ENCODE measurements around the gene FAM81A.
"Not testable (repeated sequence)": the region's sequence is repeated elsewhere in the genome, so short reads cannot be mapped to it uniquely, and the experiment has no call there.

Gene FAM81A

DNA sequence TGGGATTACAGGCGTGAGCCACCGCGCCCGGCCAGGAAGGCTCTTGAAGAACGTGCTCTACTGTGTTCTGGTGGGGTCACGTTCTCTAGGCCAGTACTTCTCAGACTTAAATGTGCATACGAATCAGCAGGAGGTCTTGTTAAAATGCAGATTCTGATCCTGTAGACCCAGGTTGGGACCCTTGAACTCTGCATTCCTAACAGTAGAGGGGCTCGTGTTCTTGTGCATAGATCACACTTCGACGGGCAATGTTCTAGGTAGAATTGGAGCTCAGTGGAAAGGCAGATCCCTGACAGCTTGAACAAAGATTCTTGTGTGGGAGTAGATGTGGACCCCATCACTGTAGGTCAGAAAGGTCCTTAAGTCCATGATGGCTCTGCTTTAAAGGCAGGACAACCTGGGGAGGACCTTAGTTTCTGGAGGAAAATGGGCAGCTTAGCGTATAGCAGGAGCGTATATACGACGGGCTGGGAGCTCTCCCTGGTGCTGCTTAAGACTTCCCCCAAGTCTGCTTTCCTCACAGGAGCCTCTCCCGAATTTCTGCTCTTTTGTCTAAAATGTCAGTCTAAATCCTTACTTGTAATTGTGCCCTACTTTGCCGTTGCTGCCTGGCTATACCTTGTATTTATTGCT is 16.9 kb upstream of the FAM81A start:
- no peak overlapping the region for H3K4me3 ChIP-seq (ENCODE audit: low read depth, low read length)
- in situ Hi-C loops (cut with HindIII; ENCODE audit: low sequenced_read_pairs): no loop called here
- TF ChIP-seq, protein P1, sequence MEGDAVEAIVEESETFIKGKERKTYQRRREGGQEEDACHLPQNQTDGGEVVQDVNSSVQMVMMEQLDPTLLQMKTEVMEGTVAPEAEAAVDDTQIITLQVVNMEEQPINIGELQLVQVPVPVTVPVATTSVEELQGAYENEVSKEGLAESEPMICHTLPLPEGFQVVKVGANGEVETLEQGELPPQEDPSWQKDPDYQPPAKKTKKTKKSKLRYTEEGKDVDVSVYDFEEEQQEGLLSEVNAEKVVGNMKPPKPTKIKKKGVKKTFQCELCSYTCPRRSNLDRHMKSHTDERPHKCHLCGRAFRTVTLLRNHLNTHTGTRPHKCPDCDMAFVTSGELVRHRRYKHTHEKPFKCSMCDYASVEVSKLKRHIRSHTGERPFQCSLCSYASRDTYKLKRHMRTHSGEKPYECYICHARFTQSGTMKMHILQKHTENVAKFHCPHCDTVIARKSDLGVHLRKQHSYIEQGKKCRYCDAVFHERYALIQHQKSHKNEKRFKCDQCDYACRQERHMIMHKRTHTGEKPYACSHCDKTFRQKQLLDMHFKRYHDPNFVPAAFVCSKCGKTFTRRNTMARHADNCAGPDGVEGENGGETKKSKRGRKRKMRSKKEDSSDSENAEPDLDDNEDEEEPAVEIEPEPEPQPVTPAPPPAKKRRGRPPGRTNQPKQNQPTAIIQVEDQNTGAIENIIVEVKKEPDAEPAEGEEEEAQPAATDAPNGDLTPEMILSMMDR (IDR thresholded peaks at IDR 0.05; ENCODE audit: low read depth, low read length, missing control alignments): peak; percentile 2
- peak; percentile 24 for DNase-seq (ENCODE audit: low read depth)

- in situ Hi-C loops (cut with HindIII; ENCODE audit: low sequenced_read_pairs): no loop called here
- TF ChIP-seq, protein P1 (IDR thresholded peaks at IDR 0.05; ENCODE audit: low read depth, low read length, missing control alignments): no peak
- DNase-seq (ENCODE audit: low read depth): no peak
- H3K4me3 ChIP-seq (ENCODE audit: low read depth, low read length): no peak overlapping the region
Measured at GRCh38 chr15:59424616-59425015, 13.4 kb upstream of the FAM81A start.

DNA sequence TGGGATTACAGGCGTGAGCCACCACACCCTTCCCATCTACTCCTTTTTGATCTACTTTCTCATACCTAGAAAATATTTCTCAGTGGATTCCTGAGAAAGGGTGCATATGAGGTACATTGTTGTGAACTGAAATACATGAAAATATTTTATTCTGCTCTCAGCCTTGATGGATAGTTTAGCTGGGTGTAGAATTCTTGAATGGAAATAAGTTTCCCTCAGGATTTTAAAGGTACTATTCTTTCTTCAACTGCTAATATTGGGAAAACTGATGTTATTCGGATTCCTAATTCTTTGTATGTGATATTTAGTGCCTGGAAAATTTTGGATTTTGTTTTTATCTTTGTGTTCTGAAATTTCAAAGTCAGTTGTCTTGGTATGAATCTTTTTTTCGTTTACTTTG is 9.1 kb upstream of the FAM81A start:
- H3K4me3 ChIP-seq (ENCODE audit: low read depth, low read length); in situ Hi-C loops (cut with HindIII; ENCODE audit: low sequenced_read_pairs); DNase-seq (ENCODE audit: low read depth): not testable (repeated sequence)

DNA sequence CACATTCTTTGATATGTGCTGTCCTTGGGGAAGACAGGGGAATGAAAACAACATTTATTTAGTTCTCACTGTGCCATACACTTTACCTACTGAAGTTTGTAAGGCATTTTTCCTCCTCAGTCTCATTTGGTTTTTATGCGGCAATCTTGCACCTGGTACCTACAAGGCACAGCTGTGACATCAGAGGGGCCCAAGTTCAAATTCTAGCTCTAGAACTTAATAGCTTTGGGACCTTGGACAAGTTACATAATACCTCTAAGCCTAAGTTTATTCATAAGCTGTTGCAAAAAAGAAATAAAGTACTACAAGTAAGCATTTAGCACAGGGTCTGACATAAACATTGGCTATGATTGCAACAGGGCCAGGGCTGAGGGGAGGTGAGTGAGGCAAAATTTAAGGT is 5.6 kb upstream of the FAM81A start:
- TF ChIP-seq, protein P1 (IDR thresholded peaks at IDR 0.05; ENCODE audit: low read depth, low read length, missing control alignments): no peak
- in situ Hi-C loops (cut with HindIII; ENCODE audit: low sequenced_read_pairs): no loop called here

GRCh38 chr15:59434481-59434880 is 3.5 kb upstream of the FAM81A start:
- peak; percentile 18 for DNase-seq (ENCODE audit: low read depth)
- TF ChIP-seq, protein P1 (IDR thresholded peaks at IDR 0.05; ENCODE audit: low read depth, low read length, missing control alignments): no peak
- in situ Hi-C loops (cut with HindIII; ENCODE audit: low sequenced_read_pairs): no loop called here
- no peak overlapping the region for H3K4me3 ChIP-seq (ENCODE audit: low read depth, low read length)

More for the DNA sequence above, 5.6 kb upstream of the FAM81A start:
- DNase-seq (ENCODE audit: low read depth): no peak
- no peak overlapping the region for H3K4me3 ChIP-seq (ENCODE audit: low read depth, low read length)

DNA sequence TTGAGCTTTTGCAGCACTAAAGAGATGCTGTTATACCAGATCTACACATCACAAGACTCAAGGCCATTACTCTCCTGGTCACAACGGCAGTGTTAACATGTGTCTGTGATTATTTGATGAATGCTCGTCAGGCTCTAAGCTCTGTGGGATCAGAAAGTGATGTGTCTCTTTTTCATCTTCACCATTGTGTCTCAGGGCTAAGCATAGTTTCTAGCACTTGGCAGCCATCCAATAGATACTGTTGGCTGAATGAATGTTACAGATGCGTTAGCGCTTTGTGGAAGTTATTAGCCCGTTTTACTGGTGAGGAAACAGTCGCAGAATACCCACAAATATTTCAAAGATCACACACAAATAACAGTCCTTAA is 1.2 kb upstream of the FAM81A start:
- in situ Hi-C loops (cut with HindIII; ENCODE audit: low sequenced_read_pairs): no loop called here
- no peak overlapping the region for H3K4me3 ChIP-seq (ENCODE audit: low read depth, low read length)
- no peak for DNase-seq (ENCODE audit: low read depth)
- TF ChIP-seq, protein P1 (IDR thresholded peaks at IDR 0.05; ENCODE audit: low read depth, low read length, missing control alignments): no peak

- in situ Hi-C loops (cut with HindIII; ENCODE audit: low sequenced_read_pairs): no loop called here
- DNase-seq (ENCODE audit: low read depth): no peak
- peak overlapping the region; percentile 41 for H3K4me3 ChIP-seq (ENCODE audit: low read depth, low read length)
- TF ChIP-seq, protein P1 (IDR thresholded peaks at IDR 0.05; ENCODE audit: low read depth, low read length, missing control alignments): no peak
Measured at GRCh38 chr15:59437142-59437816, 707 bp upstream of the FAM81A start.

All from astrocyte of the cerebellum (primary cell).